HG03432 (cell line): ENCODE measurements around the gene ZYX.

Source experiments
- ATAC-seq: cut with Tn5 transposase; IDR thresholded peaks from one replicate; pipeline ENCODE4 v1.9.1; 2021; ENCODE audit warnings: mild to moderate bottlenecking, moderate library complexity; ENCODE audit not compliant: unreplicated experiment

ZYX gene

DNA sequence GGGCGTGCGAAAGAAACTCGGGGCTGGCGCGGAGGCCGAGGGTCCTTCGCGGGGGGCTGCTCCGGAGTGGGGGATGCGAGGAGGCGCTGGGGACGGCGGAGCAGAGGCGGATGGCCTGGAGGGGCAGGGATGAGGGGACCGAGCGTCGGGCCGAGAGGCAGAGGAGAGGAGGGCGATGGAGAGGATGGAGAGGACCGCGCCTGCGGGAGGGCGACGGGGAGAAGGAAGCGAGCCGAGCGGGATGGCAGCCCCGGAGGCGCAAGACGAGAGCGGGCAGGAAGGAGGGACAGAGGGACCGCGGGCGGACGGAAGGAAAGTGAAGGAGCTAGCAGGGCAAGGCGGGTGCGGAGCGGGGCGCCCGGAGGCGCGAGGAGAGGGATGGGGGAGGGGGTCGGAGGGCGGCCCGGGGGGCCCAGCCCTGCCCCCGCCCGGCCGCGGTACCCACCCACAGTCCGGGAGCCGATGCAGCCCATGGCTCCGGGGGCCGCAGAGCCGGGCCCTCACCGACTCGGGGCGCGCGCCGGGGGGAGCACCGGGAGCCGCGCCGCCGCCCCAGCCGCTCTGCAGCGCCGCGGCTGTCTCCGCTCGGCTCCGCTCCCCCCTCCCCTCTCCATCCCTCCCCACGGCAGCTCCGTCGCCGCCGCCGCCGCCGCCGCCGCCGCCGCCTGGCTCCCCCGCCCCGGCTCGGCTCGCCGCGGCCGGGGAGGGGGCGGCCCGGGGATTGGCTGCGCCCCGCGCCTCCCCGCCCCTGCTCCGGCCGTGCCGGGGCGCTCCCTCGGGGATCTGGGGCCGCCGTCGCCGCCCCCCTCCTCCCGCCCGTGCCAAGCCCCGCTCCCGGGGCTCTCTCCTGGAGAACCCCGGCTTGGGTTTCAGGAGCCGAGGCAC is 18.8 kb upstream of the ZYX start, which contains the start of gene FAM131B:
FAM131B (minus strand) TSS at position 583 of the 885 bp plus-strand sequence; CDS start at position 473, 110 bp downstream.
- peak; percentile 57 for ATAC-seq

DNA sequence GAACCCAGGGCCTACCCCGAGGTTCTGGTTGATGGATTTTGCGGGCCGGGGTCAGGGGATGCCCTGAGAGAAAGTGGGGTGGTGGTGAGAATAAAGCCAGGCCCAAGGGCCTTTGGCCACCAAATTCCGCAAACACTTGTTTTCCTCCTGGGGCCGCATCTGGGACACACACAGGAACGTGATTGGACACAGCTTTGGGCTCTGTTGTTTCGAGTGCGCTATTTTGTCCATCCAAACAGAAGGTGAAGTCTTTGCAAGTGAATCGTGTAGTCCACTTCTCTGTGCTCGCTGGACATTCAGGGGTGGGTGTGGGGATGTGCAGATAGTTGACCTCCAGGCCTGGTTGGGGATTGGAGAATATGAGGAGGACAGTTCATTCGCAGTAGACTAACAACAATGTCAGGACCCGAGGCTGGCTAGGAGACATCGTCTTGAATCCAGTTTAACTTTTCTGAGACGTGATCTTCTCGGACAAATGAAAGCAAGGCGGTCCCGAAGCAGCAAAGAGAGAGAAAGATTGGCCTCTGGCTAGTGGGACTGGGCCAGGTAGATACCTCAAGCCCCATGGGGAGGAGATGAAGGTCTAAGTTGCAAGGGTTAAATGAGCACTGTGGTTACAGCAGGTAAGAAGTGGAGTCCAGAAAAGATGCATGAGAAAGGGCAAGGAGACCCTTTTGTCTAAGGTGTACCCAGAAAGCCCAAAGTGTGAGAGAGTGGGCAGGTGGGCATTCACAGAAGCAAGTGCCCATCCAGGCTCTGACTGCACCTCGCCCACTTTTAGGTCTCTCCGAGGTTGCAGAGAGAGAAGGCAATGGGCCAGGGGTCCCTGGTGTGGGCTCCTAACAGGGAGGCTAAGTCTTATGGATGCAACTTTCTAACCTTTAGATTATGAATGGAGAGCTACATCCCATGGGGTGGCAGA is 17.9 kb upstream of the ZYX start:
- ATAC-seq = no peak

DNA sequence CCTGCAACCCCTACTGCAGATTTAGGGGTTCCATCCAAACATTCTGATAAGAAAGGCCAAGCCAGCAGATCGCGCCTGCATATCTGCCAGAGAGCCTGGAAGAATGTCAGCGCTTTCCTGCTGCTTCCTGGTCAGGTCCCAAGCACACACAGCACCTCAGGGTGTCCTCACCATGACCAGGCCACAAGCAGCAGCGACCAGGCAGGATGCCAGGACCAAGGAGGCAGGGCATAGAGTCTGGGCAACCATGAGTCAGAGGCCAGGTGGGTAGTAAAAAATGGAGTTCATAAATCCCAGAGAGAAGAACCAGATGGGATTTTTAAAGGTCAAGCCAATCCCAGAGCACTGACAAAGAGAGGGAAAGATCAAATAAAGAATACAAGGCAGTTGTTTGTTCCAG is 13.2 kb upstream of the ZYX start:
- ATAC-seq = no peak

DNA sequence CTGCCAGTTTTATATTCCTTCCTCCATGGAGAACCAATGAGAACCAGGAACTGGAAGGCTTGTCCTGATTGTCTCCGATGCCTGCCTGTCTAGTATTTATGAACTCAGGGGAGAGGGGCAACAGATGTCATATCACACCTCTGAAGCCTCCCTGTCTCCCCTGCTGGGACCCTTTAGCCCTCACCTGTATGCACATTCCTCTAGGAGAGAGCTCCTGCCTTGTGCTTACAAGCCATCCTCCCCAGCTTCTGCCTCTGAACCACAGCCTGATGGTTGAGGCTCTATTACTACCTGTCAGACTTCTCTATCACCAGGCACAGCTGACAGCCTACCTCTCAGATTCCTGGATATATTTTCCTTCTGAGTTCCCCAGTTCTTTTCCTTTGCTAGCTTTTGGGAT is 12.8 kb upstream of the ZYX start:
- ATAC-seq = no peak

DNA sequence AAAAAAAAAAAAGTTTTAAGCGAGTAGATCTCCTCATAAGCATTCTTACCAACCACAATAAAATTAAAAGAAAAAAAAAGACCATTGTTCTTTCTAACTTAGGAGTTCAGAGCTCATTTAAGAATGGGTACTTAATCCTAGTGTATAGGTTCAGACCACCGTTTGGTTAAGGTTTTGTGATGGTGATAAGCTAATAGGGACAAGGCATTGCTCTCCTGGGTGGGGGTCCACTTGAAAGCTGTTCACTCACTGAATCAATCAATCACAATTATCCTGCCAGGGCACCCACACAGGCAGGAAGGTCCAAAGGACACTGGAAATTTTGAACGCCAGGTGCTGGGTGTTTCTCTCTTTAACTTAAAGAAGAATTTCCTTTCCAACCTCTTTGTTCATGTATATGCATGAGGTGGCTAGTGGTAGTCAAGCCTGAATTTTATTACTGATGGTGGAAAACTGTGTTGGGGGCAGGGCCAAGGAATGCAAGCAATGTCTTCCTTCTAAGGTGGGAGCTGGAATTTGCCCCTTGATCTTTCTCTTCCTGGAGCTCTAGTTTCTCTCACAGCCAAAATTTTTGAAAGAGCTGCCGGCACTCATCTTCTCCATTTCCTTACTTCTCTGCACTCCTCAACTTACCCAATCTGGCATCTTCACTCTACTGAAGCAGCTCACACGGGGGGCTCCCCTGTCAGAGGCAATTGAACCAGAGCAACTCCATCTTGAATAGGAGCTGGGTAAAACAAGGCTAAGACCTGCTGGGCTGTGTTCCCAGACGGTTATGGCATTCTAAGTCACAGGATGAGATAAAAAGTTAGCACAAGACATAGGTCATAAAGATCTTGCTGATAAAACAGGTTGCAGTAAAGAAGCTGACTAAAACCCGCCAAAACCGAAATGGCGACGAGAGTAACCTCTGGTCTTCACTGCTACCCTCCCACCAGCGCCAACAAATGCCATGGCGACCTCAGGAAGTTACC is 11.2 kb upstream of the ZYX start:
- no peak for ATAC-seq

DNA sequence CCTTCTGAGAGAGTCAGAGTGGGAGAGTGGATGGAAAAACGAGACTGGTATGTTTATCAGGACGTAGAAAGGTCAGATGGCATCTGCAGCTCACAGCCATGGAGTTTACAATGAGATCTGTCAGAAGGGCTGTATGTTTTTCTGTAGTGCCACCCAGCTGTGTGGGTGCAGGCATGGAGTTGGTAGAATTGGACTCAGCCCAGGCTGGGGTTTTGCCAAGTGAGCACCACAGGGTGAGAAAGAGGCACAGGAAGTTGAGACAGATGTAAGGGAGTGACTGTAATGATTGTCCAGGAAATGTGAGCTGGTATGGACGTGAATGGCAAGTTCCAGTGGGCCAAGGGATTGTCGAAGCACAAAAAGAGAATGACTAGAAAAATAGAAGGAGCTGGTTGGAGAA is 9.1 kb upstream of the ZYX start:
- no peak for ATAC-seq

DNA sequence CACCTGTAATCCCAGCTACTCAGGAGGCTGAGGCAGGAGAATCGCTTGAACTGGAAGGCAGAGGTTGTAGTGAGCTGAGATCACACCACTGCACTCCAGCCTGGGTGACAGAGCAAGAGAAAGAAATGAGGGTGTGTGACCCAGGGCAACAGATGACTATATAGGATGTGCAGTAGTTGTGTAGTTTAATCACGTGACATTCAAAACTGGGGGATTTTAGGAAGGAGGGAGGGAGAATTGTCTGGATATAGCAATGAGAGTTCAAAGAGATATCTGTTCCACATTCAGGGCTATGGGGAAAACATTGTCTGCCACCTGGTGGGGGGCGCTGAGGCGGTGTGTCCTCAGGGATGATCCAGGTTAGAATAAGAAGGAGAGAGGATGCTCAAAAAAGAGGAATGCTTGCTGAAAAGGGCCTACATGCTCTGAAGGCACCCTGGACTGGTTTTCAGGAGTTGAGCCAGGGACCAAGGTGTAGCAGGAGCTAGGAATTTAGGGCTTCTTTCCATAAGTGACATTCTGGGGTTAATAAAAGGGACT is 7.8 kb upstream of the ZYX start:
- no peak for ATAC-seq

DNA sequence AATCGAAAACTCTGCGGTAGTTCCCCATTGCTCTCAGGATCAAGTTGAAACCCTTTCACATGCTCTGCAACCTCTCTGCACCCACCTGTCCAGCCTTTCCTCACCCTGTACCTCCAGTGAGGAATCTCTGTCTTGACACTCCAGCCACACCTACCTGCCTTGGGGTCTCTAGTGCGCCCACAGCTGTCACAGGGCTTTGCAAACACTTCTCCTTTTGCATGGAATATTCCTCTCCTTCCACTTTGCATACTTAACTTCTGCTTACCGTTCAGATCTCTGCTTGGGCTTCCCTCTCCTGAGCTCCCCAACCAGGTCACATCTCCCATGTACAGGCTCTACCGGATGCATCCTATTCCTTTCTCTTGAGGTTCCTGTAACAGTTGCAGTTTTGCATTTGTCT is 6.6 kb upstream of the ZYX start:
- ATAC-seq = no peak

DNA sequence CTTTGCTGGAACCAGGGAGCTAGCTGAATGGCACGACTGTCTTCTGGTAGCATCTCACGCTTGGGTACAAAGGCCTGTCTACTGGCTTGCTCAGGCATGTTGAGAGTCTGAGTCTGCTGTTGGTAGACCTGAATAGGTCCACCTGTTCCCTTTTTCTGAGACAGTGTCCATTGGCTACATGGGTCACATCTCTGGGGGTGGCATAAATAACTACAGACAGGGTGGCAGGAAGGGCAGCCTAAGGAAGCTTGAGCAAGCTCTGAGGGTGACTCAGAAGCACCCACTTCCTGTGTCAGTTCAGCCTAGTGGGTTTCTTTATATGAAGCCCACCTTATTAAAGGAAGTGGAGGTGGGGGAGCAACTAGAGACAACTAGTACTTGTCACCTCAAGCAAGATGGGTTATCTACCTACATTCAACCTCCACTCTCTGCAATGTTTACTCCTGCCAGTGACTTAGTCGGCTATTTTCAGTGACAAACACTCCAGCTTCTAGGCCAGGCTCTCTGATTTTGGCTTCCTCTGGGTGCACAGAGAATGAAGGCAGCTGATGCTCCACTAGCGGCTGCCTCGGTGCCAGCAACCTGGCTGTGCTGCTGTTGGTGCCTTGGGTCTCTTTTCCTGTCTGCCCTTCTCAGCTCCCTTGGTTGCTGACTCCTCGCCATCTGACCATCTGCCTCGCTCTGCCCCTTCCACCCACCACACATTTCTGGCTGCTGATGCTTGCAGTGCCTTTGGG is 5.7 kb upstream of the ZYX start:
- no peak for ATAC-seq

DNA sequence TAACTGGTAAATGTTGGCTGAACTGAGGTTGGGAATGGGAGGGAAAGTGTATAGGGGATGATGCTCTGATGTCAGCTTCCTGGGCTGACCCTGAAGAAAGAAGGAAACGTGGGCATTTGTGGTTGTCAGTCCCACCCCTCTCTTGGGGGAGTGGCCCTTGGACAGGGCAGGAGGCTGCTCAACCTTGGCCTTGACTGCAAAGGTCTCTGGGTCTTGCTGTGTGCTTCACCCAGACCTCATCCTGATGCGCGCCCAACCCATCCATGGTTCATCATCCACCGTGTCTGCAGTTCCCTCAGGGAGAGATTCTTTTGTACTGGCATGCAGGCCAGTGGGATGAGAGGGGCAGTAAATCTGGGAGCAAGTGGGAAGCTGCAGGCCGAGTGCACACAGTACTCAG is 4.7 kb upstream of the ZYX start:
- no peak for ATAC-seq

DNA sequence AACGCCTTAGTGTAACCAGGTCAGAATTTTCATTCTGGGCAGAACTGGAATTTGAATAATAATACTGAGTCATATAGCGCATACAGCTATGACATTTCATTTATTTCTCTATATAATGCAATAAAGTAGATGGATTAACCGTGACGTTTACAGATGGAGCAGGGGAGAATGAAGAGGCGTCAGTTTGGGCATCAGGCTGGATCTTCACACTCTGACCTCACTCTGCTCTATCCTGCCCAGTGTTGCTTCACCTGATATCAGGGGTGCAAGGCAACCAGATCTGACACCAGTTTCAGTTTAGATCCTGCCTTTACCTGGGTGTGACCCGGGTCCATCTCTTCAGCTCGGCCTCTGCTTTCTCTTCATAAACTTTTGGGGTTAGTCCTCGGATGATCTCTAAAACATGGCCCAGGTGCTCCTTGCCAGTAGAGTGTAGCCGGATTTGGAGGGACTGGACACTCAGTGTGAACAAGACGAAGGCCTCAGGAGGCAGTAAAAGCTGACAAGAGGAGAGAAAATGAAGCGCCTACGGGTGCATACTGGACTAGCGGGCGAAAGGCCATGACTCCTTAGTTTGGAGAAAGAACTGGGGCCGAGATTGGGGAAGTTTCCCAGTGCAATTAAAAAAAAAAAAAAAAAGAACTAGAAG is 1.4 kb upstream of the ZYX start:
- no peak for ATAC-seq

DNA sequence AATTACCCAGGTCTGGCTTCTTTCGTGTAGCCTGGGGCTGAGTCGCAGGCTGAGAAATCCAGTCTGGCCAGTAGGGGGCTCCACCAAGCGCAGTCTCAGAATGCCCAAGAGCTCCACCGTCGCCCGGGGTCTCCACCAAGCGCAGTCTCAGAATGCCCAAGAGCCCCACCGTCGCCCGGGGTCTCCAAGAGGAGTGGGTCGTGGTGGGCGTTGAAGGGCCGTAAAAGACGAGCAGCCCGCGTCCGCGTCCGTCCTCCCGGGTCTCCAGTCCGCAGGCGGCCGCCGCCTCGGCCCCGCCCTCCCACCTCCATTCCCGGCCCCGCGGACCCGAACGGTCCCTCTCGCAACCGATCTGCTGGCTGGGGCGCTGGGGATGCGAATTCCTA is 892 bp upstream of the ZYX start:
- peak; percentile 59 for ATAC-seq

DNA sequence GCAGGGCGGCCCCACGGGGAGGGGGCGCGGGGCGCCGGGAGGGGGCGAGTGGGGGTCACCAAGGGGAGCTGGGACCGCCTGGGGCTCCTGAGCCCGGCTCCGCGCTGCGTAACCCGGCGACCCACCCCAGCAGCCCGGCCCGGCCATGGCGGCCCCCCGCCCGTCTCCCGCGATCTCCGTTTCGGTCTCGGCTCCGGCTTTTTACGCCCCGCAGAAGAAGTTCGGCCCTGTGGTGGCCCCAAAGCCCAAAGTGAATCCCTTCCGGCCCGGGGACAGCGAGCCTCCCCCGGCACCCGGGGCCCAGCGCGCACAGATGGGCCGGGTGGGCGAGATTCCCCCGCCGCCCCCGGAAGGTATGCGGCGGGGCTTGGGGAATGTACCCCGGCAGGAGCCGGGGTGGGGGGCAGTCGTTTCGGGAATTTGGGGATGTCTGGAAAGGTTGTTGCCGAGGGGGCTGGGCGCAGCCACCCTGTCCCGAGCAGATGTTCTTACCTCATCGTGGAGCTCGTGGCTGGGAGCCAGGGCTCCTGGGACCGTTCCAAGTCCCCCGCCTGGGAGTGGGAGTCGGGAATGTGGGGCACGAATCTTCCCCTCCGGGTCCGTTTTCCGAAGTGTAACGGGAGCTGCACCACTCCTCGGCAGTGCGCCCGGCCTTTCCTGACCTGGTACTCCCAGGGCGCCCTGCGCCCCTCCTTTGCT is 431 bp downstream of the ZYX start:
- peak; percentile 19 for ATAC-seq

DNA sequence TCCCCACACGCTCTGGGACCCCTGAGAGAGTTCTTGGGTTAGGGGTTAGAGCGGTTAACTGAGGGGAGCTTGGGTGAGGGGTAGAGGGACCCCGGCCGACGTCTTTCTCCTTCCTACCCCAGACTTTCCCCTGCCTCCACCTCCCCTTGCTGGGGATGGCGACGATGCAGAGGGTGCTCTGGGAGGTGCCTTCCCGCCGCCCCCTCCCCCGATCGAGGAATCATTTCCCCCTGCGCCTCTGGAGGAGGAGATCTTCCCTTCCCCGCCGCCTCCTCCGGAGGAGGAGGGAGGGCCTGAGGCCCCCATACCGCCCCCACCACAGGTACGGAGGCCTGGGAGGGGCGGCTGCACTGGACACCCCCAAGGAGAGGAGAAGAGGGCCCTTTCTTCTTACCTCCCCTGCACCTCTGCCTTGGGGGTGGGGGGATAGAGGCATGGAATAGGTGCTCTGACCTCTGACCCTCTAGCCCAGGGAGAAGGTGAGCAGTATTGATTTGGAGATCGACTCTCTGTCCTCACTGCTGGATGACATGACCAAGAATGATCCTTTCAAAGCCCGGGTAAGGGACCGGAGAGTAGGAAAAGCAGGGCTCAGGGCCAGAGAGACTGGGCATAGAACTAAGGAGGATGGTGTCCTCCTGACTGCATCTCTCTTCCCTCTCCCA is 1.1 kb downstream of the ZYX start:
- no peak for ATAC-seq

DNA sequence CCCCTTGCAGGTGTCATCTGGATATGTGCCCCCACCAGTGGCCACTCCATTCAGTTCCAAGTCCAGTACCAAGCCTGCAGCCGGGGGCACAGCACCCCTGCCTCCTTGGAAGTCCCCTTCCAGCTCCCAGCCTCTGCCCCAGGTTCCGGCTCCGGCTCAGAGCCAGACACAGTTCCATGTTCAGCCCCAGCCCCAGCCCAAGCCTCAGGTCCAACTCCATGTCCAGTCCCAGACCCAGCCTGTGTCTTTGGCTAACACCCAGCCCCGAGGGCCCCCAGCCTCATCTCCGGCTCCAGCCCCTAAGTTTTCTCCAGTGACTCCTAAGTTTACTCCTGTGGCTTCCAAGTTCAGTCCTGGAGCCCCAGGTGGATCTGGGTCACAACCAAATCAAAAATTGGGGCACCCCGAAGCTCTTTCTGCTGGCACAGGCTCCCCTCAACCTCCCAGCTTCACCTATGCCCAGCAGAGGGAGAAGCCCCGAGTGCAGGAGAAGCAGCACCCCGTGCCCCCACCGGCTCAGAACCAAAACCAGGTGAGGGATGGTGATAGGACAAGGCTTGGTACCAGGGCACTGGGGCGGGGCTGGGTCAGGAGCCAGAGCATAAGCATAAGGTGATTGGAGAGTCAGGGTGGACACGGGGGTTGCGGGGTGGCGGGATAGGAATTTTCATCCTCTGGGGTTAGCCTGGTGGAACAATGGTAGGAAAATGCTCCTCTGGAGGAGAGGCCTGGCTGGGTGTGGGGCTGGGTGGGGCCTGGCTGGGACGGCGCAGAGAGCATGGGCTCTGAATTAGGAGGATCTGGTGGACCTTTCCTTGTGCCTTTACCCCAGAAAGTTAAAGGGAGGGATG is 1.9 kb downstream of the ZYX start:
- ATAC-seq = no peak

DNA sequence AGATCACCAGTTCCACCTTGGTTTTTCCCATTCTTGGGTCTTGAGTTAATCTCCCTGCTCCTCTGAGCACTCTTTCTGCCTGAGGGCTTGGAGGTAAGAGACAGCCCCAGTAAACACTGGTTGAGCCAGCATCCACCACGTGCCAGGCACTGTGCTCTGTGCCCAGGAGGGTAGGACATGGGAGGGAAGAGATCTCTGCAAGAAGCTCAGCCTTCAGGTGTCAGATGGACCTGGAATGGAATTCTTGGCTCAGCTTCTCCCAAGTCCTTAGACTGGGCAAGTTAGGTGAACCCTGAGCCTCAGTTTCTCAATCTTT is 2.5 kb downstream of the ZYX start:
- ATAC-seq = no peak

DNA sequence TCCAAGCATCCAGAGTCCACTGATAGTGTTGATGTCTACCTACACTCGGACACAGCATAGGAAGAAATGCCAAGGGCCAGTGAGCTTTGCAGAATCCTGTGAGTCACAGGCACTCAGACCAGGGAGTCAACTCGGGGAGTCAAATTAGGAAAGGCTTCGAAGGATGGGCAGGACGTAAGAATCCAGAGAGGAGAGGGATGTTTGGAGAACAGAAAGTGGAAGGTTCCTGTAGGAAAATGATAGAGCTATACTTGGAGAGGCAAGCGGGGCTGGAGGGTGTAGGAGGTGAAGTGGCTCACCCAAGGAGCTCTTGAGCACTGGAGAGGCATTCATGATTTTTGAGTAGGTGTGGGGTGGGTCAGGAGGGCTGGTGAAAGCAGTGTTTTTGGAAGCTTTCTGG is 3.0 kb downstream of the ZYX start:
- no peak for ATAC-seq
